Sigmoid colon (tissue), 3 donors: ENCODE data around the gene TNRC18.
"Not testable (repeated sequence)": the region's sequence is repeated elsewhere in the genome, so short reads cannot be mapped to it uniquely, and the experiment has no call there.

Experiments
- CTCF ChIP-seq, 4 experiments: fragments of 450-650 bp in 3 of 4; fragments of 200-600 bp in 1 of 4; IDR thresholded peaks; one replicate each; pipeline ENCODE4 v1.5.1; 2016 to 2019; ENCODE audit warnings: antibody characterized with exemption in 4 of 4, mild to moderate bottlenecking in 3 of 4, moderate library complexity in 2 of 4
- POLR2A ChIP-seq, 2 donors: fragments of 450-650 bp; IDR thresholded peaks; one replicate each; pipeline ENCODE4 v1.6.1; 2016; ENCODE audit warnings: antibody characterized with exemption in 2 of 2, mild to moderate bottlenecking in 2 of 2, moderate library complexity in 2 of 2

- TF ChIP-seq CTCF, POLR2A (IDR thresholded peaks at IDR 0.05): not testable (repeated sequence)
Measured at GRCh38 chr7:5276123-5276522, 147.5 kb downstream of the TNRC18 start.
